Sigmoid colon (tissue), 4 donors: Measurements from ENCODE around the gene GOLT1B.

Source experiments
- CTCF ChIP-seq, 4 experiments: fragments of 450-650 bp in 3 of 4; fragments of 200-600 bp in 1 of 4; IDR thresholded peaks; one replicate each; pipeline ENCODE4 v1.5.1; 2016 to 2019; ENCODE audit warnings: antibody characterized with exemption in 4 of 4, mild to moderate bottlenecking in 3 of 4, moderate library complexity in 2 of 4
- POLR2A ChIP-seq, 2 donors: fragments of 450-650 bp; IDR thresholded peaks; one replicate each; pipeline ENCODE4 v1.6.1; 2016; ENCODE audit warnings: antibody characterized with exemption in 2 of 2, mild to moderate bottlenecking in 2 of 2, moderate library complexity in 2 of 2
- POLR2AphosphoS5 ChIP-seq, 4 donors: sonication (generic); formaldehyde crosslinking; IDR thresholded peaks; one replicate each; pipeline ENCODE4 v1.6.1; 2017; ENCODE audit warnings: antibody characterized with exemption in 4 of 4

GRCh38 chr12:21539797-21540196 is 38.2 kb downstream of the GOLT1B start:
- TF ChIP-seq CTCF (IDR thresholded peaks at IDR 0.05) (no peak), POLR2A (IDR thresholded peaks at IDR 0.05) (no peak), POLR2AphosphoS5 (IDR thresholded peaks at IDR 0.05) (no peak)
